ENCODE results near the gene ULBP2. TPM values are rescaled to one million over a fixed set of nuclear protein-coding genes. Genes with fewer than 3 reads are reported as not detected.

The ULBP2 gene
- polyA plus RNA-seq, 1 donor (not counting 4 experiments of a cell fraction or from before 2014, with no cell fraction given) = 11.8 TPM

GRCh38 chr6:149913540-149914240 lies 28.1 kb upstream of the ULBP2 start:
- FAIRE-seq (no peak), DNase-seq (ENCODE audit: low read depth, low spot score) (no peak)
- peaks cover 0 to 2% of the 10 kb centered on the region in 2 experiments for H3K36me3 ChIP-seq (ENCODE audit: control insufficient read depth in 2 of 2, extremely low read depth in 1 of 2, insufficient read depth in 2 of 2, low read length in 2 of 2)
- H3K4me2 ChIP-seq (ENCODE audit: control insufficient read depth, extremely low read depth, insufficient read depth, low read depth, low read length) = no peak overlapping the region
- dilution Hi-C loops (cut with MboI; ENCODE audit: extremely low pct_ligation_motif_present, low sequenced_read_pairs) = no loop called here
- H3K27ac ChIP-seq (ENCODE audit: control insufficient read depth, insufficient read depth, low read length) = no peak overlapping the region
- peaks cover 1% of the 10 kb centered on the region for H3K9me3 ChIP-seq (ENCODE audit: control insufficient read depth, low read depth, low read length)
- H3K79me2 ChIP-seq (ENCODE audit: control insufficient read depth, insufficient read depth, low read length) = no peaks in the 10 kb centered on the region
- H3K27me3 ChIP-seq (ENCODE audit: control insufficient read depth, extremely low read depth, insufficient read depth, low read length) = no peaks in the 10 kb centered on the region
- H2AFZ ChIP-seq (ENCODE audit: control insufficient read depth, low read length) = no peak overlapping the region
- H3K4me3 ChIP-seq (ENCODE audit: control insufficient read depth in 2 of 3, extremely low read depth in 1 of 3, insufficient read depth in 2 of 3, low read depth in 1 of 3, low read length in 3 of 3) = no peak overlapping the region
- H4K20me1 ChIP-seq (ENCODE audit: control insufficient read depth, extremely low read depth, insufficient read depth, low read length) = no peaks in the 10 kb centered on the region
- peaks cover 9% of the 10 kb centered on the region for H3K4me1 ChIP-seq (ENCODE audit: control insufficient read depth, extremely low read depth, insufficient read depth, low read length)
- no peaks in the 10 kb centered on the region for H3K9me1 ChIP-seq (ENCODE audit: control insufficient read depth, extremely low read depth, insufficient read depth, low read length)
- H3K9ac ChIP-seq (ENCODE audit: control insufficient read depth, extremely low read depth, insufficient read depth, low read length) = no peak overlapping the region
- TF ChIP-seq, protein P1, sequence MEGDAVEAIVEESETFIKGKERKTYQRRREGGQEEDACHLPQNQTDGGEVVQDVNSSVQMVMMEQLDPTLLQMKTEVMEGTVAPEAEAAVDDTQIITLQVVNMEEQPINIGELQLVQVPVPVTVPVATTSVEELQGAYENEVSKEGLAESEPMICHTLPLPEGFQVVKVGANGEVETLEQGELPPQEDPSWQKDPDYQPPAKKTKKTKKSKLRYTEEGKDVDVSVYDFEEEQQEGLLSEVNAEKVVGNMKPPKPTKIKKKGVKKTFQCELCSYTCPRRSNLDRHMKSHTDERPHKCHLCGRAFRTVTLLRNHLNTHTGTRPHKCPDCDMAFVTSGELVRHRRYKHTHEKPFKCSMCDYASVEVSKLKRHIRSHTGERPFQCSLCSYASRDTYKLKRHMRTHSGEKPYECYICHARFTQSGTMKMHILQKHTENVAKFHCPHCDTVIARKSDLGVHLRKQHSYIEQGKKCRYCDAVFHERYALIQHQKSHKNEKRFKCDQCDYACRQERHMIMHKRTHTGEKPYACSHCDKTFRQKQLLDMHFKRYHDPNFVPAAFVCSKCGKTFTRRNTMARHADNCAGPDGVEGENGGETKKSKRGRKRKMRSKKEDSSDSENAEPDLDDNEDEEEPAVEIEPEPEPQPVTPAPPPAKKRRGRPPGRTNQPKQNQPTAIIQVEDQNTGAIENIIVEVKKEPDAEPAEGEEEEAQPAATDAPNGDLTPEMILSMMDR (optimal IDR thresholded peaks at IDR 0.05 in 1 of 3, IDR thresholded peaks at IDR 0.05 in 1 of 3, conservative IDR thresholded peaks at IDR 0.05 in 1 of 3; ENCODE audit: extremely low read depth in 1 of 3, insufficient read depth in 2 of 3, low read length in 3 of 3) = no peak
- TF ChIP-seq EZH2 (IDR thresholded peaks at IDR 0.05; ENCODE audit: low read length) = no peak

DNA sequence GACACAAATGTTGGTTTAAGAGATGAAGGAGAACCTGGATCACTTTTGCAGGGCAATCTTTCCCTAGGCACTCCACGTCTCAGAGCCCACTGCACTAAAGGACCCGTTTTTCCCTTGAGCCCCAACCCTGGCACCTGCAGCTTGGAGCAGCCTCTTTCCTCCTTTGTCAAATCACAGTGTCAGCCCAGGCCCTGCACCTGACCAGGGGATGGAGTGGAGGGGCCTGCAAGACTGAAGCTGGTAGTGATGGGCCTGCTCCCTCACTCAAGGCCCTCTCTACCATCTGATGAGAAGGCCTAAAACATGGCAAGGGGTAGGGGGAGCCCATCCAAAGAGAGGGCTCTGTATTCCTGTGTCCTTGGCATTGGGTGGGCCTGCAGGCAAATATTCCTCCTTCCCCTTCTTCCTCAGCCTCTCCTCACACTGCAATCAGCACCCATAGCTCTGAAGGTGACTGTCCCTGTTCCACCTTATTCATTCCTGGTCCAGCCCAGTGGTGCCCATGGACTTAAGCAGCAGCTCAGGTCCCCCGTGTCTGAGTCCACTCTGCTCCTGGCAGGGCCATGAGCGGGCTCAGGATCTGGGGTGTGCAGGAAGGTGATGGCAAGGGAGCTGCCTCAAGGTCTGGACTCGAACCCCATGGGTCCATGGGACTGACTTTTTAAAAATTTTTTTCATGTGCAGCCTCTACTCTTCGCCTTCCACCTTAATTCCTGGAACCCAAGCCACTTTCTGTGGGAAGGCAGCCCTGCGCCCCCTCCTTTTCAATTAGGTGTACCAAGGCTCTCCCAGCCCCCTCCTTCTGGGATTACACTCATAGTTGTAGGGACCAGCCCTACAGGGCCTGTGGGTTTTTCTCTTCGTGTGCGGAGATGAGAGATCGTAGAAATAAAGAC lies 25.6 kb upstream of the ULBP2 start:
- FAIRE-seq (no peak), DNase-seq (ENCODE audit: low read depth, low spot score) (no peak)
- H3K4me2 ChIP-seq (ENCODE audit: control insufficient read depth, extremely low read depth, insufficient read depth, low read depth, low read length) = no peak overlapping the region
- H3K4me1 ChIP-seq (ENCODE audit: control insufficient read depth, extremely low read depth, insufficient read depth, low read length) = peaks cover 9% of the 10 kb centered on the region
- H3K4me3 ChIP-seq (ENCODE audit: control insufficient read depth in 2 of 3, extremely low read depth in 1 of 3, insufficient read depth in 2 of 3, low read depth in 1 of 3, low read length in 3 of 3) = no peak overlapping the region
- H3K36me3 ChIP-seq (ENCODE audit: control insufficient read depth in 2 of 2, extremely low read depth in 1 of 2, insufficient read depth in 2 of 2, low read length in 2 of 2) = peaks cover 0 to 4% of the 10 kb centered on the region in 2 experiments
- no peaks in the 10 kb centered on the region for H4K20me1 ChIP-seq (ENCODE audit: control insufficient read depth, extremely low read depth, insufficient read depth, low read length)
- dilution Hi-C loops (cut with MboI; ENCODE audit: extremely low pct_ligation_motif_present, low sequenced_read_pairs) = no loop called here
- H3K27ac ChIP-seq (ENCODE audit: control insufficient read depth, insufficient read depth, low read length) = no peak overlapping the region
- H3K9ac ChIP-seq (ENCODE audit: control insufficient read depth, extremely low read depth, insufficient read depth, low read length) = no peak overlapping the region
- H3K9me1 ChIP-seq (ENCODE audit: control insufficient read depth, extremely low read depth, insufficient read depth, low read length) = no peaks in the 10 kb centered on the region
- no peak overlapping the region for H2AFZ ChIP-seq (ENCODE audit: control insufficient read depth, low read length)
- no peaks in the 10 kb centered on the region for H3K9me3 ChIP-seq (ENCODE audit: control insufficient read depth, low read depth, low read length)
- no peaks in the 10 kb centered on the region for H3K79me2 ChIP-seq (ENCODE audit: control insufficient read depth, insufficient read depth, low read length)
- no peaks in the 10 kb centered on the region for H3K27me3 ChIP-seq (ENCODE audit: control insufficient read depth, extremely low read depth, insufficient read depth, low read length)
- no peak for TF ChIP-seq EZH2 (IDR thresholded peaks at IDR 0.05; ENCODE audit: low read length)
- TF ChIP-seq, protein P1 (optimal IDR thresholded peaks at IDR 0.05 in 1 of 3, IDR thresholded peaks at IDR 0.05 in 1 of 3, conservative IDR thresholded peaks at IDR 0.05 in 1 of 3; ENCODE audit: extremely low read depth in 1 of 3, insufficient read depth in 2 of 3, low read length in 3 of 3) = no peak

Measured in keratinocyte (primary cell).